CD4-positive, alpha-beta T cell treated with Interleukin-17A for 1 hour (primary cell): ENCODE results near the gene NFAT5.
"Not testable (repeated sequence)": the region's sequence is repeated elsewhere in the genome, so short reads cannot be mapped to it uniquely, and the experiment has no call there.

Experiments used
- DNase-seq: peaks from one replicate; pipeline ENCODE4 v3.0.0-alpha.2; 2020

Gene NFAT5

GRCh38 chr16:69643997-69644396 is 78.2 kb downstream of the NFAT5 start:
- not testable (repeated sequence) for DNase-seq

GRCh38 chr16:69644790-69645189 is 79.0 kb downstream of the NFAT5 start:
- no peak for DNase-seq

- no peak for DNase-seq
Measured at GRCh38 chr16:69647020-69647419, 81.3 kb downstream of the NFAT5 start.

- DNase-seq = no peak
Measured at GRCh38 chr16:69651217-69651616, 85.5 kb downstream of the NFAT5 start.

GRCh38 chr16:69654280-69654931 is 88.6 kb downstream of the NFAT5 start:
- no peak for DNase-seq

GRCh38 chr16:69660166-69660565 is 94.4 kb downstream of the NFAT5 start:
- DNase-seq = no peak

- no peak for DNase-seq
Measured at GRCh38 chr16:69662901-69663300, 97.1 kb downstream of the NFAT5 start.

GRCh38 chr16:69663846-69664245 is 98.1 kb downstream of the NFAT5 start:
- DNase-seq = no peak

- no peak for DNase-seq
Measured at GRCh38 chr16:69669577-69669976, 103.8 kb downstream of the NFAT5 start.

- no peak for DNase-seq
Measured at GRCh38 chr16:69672315-69672997, 106.7 kb downstream of the NFAT5 start.

- DNase-seq = no peak
Measured at GRCh38 chr16:69672998-69673713, 107.4 kb downstream of the NFAT5 start.

GRCh38 chr16:69680358-69680757 is 114.6 kb downstream of the NFAT5 start:
- DNase-seq = no peak

GRCh38 chr16:69688589-69688988 is 122.8 kb downstream of the NFAT5 start:
- no peak for DNase-seq

GRCh38 chr16:69691980-69692911 is 126.5 kb downstream of the NFAT5 start:
- DNase-seq = no peak

GRCh38 chr16:69693916-69694315 is 128.2 kb downstream of the NFAT5 start:
- DNase-seq = no peak

- DNase-seq = no peak
Measured at GRCh38 chr16:69698404-69698803, 132.6 kb downstream of the NFAT5 start.

- DNase-seq = no peak
Measured at GRCh38 chr16:69699915-69700314, 134.1 kb downstream of the NFAT5 start.

GRCh38 chr16:69701452-69701851 is 135.7 kb downstream of the NFAT5 start:
- no peak for DNase-seq

- DNase-seq = no peak
Measured at GRCh38 chr16:69701866-69702265, 136.1 kb downstream of the NFAT5 start.

GRCh38 chr16:69703638-69704037 is 137.9 kb downstream of the NFAT5 start:
- DNase-seq = no peak

GRCh38 chr16:69706256-69706974 is 140.6 kb downstream of the NFAT5 start:
- no peak for DNase-seq

GRCh38 chr16:69706975-69707340 is 141.2 kb downstream of the NFAT5 start:
- no peak for DNase-seq
